HG03039 (cell line): ENCODE measurements around the gene STX16.

Experiments used
- ATAC-seq: cut with Tn5 transposase; IDR thresholded peaks from one replicate; pipeline ENCODE4 v1.9.1; 2021; ENCODE audit warnings: mild to moderate bottlenecking, moderate library complexity; ENCODE audit not compliant: unreplicated experiment

Gene STX16

DNA sequence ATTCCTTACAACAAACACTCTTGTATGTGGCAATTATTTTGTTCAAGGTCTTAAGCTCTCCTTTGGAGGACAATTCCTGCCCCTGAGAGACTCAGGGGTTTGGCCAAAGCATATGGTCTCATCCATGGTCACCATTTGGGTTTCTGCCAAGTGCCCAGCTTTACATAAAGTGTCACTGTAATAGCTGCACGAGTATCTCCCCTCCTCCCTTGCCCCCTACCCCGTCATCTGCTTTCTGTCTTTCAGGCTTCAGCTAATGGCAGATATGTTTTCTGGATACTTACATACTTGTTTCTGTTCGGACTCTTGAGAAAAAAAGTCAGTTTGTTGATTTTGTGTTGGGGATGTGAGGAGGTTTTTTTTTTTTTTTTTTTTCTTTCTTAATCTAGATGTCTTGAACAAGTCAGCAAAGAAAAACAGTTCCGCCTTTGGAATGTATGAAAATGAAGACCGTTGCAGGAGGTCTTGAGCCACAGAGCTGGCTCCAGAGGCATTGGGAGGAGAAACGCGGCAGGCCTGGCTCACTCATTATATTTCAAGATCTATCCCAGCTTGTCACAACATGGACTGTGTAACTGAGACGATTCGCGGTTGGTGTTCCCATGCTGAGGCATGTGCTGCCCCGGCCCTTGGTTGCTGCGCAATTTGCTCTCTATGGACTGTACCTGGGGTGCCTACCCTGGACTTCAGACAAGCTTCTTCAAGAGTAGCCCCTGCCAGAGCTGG is 32.6 kb upstream of the STX16 start:
- no peak for ATAC-seq

DNA sequence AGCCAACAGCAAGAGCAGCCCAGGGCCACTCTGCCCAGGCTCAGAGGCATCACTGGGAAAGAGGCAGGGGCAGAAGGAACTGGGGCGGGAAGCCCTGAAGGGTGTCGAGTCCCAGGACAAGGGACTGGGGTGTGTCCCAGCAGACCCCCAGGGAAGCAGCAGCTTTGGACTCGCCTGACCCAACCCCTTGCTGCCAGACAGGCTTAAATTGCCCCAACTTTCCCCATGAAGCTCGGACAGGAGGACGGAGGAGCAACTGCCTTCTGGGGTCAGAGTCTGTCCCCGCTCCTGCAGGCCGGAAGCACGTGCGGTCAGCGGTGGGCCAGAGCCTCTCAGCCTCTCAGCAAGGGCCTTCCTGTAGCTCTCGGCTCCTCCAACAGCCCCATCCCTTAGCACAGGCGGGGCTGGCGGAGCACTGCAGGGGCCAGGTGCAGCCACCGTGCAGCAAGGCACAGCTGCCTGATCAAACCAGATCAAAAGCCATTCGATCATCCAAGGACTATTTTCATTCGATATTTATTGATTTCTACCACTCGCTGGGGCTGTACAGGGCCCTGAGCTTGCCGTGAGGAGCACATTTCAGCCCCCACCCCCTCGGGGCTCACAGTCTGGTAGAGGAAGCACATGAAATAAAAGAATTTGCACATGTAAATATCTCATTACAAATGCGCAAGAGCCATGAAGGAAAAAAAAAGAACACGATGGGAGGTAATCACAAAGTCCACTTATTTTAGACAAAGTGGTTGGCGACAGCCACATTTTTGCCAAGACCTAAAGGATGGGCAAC is 31.8 kb upstream of the STX16 start:
- ATAC-seq = no peak

DNA sequence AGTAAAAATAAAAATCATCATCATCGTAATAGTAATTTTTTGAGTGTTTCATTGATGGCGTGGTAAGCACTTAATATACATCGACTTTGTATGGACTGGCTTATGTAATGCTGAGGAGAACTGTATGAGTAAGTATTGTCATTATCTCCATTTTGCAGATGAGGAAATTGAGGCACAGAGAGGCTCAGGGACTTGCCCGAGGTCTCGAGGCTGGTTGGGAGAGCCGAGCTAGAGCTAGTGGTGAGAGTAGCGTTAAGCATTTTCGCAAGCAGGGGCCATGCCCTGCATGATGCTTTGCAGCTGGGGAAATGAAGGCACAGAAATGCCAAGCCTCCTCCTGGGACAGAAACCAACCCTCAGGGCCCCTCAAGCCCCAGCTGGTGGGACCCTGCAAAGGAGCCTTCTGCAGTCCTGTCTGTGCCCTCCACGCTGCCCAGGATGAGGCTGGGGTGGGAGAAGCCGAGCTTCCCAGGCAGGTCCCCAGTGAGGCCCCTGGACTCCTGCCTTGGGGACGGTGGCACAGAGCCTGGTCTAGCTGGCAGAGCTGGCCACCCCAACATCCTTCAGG is 31.1 kb upstream of the STX16 start:
- ATAC-seq = no peak

DNA sequence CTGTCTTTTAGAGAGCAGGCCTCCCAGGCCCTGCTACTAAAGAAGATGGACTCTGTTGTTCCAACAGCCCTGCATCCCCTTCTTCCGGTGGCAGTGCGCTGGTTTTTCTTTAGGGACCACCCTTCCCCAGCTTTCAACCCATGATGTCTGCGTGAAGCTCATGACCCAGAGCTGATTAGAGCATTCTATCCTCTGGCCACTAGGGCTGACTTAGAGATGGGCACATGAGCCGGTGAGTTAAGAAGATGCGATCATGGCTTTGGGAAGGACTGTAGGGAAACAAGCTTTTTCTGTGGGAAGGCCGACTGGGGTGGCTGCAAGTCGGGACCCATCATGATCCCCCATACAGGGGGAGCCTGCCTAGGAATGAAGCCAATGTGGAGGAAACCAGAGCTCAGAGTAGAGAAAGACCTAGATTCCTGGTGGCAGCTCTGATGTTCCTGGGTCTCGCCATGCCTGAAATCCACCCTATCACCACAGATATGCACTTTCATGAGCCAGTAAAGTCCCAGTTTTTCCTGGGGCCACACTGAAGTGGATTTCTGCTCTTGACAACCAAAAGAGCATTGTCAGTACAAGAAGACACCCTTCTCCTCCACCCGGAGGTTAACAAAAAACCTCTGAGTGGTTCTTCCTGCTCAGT is 29.1 kb upstream of the STX16 start:
- ATAC-seq = no peak

DNA sequence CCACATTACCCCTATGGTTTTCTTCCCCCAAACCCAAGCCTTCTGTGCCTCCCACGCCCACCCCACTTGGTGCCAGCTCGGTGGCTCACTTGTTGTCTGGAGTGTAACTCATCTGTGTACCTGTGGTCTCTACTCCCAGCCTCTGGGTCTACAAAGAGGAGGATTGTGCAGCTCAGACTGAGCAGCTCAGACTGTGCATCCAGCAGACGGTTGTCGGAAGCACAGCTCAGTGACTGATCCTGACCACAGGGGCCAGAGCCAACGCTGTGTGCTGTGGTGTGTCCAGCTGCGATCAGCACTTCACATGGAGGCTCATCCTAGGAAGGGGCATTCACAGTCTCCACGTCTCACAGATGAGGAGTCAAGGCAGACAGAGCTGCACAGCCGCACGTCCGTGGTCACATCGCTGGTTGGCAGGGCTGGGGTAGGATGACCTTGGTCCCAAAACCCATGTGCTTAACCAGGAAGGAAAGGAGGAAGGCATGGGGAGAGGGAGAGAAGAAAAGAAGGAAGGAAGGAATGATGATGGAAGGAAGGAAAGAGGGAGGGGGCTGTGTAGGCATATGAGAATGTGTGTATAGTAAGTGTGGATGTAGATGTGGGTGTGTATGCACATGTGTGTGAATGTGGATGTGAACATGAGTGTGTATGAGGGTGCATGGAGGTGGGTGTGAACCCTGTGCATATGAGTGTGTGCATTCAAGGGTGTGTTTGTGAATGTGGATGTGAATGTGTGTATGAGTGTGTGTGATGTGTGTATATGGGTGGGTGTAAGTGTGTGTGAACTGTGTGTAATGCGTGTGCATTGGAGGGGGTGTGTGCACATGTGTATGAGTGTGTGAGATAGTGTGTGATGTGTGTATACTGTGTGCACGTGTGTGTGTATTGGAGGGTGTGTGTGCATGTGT is 28.2 kb upstream of the STX16 start:
- ATAC-seq = no peak

DNA sequence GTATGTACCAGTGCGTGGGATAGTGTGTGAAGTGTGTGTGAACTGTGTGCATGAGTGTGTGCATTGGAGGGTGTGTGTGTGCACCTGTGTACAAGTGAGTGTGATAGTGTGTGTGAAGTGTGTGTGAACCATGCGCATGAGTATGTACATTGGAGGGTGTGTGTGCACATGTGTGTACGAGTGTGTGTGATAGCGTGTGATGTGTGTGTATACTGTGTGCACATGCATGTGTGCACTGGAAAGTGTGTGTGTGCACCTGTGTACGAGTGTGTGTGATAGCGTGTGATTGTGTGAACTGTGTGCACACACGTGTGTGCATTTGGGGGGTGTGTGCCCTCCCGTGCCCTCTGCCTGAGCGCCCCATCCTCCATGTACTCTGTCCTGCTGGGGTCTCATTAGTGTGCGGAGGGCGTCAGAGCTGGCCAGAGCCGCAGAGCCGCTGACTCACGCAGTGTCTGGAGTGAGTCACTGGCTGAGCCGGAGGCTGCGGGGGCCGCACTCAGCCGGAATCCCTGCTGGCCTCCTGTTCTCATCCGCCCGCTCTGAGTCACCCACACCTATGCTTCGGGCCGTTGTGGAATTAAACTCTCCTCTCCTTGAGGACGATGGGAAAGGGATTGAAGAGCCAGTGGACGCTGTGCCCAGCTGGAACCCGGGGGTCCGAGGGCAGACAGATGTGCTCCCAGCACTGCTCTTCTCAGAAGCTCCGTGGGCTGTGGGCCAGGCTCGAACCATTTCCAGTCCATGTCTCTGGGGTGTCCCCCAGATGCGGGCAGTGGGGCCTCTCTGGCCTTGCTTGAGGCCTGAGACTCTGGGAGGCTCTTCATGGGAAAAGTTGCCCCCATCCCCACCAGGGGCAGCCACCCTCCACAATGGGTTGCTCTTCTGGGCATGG is 27.3 kb upstream of the STX16 start:
- ATAC-seq = no peak

DNA sequence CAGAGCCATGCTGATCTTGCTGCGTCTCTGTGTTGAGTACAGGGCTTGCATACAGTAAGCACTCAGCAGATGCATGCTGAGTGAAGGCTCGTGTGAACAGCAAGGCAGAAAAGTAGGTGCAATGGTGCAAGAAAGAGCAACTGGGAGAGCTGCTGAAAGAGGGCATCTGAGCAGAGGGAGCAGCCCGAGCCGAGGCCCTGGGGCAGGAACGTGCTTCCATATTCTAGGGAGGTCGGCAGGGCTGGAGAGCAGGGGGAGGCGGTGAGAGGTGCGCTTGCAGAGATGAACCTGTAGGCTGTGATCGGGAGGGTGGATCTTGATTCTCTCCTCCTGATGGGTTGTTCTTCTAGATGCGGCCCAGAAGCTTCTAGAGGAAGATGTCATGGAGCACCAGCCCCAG is 26.4 kb upstream of the STX16 start:
- no peak for ATAC-seq

DNA sequence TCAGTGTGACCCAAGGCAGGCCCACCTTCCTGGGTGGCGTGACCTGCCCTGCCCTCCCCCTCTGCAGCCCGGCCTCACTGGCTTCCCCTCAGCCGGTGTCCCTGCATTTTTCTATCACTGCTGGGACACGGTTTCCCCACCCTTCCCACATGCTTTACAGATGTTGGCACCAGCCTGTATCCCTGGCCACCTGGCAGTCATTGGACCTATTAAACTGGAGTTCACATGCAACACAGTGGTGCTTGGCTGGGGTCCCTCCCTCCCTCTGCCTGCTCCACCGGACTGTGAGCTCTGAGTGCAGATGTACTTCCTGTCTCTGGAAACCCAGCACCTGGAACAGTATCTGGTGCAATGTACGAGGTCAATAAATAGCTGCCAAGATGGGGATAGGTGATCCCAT is 25.5 kb upstream of the STX16 start:
- no peak for ATAC-seq

DNA sequence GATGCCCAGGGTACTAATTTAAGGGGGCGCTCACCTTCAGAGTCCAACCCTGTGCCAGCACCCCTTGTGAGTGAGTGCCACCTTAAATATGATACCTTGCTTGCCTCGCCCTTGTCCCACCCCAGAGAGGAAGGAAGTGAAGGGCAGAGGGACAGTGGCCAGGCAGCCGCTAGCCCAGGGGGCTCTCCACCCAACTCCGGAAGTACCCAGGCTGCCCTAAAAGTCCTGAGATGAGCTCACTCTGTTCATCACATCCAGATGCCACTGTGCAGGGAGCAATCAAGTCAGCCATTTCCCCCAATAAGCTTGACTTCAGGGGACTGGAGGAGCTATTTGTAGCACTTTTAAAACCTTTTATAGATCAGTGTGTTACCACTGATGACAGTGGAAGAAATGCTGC is 25.0 kb upstream of the STX16 start:
- no peak for ATAC-seq

DNA sequence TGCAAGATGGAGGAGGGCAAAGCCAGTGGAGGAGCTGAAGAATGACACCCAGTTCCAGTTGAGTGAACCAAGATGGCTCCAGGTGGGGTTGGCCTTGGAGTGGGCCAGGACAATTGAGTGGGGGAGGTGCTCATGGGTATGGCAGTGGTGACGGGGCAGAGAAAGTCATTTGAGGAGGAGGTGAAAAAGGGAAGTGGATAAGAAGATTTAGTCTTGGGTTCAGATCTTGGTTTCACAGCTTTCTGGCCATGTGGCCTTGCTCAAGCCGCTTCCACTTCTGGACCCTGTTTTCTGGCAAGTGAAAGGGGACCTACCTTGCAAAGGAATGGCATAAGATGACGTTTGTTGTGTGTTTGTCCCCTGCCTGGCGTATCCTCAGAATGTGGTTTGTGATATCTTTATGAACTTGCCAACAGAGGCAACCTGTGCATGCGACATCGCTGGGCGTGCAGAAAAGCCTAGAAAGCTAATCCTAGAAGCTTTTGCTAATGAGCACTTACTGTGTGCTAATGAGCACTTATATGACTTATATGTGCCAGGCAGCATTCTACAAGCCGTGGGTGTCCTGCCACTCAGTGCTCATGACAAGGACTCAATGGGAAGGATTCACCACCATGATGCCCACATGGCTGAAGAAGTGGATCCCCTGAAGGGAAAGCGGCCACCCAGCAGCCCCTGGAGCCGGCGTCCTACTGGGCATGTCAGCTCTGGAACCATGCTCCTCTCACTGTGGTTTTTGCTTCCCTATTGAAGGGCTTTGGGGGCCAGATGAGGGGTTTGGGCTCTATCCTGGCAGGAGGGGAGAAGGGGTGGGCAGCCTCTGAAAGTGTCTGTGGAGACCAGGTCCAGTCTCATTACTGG is 23.6 kb upstream of the STX16 start:
- no peak for ATAC-seq

DNA sequence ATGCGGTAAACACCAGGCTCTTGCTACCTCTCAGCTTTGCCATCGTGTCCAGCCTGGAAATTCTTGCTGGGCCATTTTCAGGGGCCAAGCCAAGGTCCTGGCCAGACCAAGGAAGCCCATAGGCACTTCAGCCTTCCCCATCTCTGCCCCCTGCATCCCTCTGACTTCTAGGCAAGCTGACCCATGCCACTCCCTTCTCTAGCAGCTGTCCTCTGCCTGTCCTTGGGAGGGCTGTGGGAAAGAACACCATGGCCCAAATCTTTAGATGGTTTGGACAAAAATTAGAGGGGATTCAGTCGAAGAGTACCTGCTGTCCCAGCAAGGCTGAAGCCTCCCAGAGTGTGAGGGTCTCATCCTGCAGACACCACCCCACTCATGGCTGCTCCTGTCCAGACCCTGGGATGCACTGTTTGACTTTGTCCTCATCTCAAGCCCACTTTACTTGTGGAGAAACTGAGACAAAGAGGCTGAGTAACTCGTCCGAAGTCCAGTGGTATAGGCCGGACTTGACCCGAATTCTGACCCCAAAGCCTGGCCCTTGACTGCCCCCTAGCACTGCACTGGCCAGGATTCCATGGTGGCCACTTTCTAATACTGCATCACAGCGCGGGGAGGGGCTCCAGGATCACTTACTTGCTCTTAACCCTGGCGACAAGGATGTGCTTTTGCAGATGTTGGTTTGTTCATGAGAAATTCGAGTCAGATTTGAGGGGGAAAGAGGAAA is 22.4 kb upstream of the STX16 start:
- ATAC-seq = no peak

DNA sequence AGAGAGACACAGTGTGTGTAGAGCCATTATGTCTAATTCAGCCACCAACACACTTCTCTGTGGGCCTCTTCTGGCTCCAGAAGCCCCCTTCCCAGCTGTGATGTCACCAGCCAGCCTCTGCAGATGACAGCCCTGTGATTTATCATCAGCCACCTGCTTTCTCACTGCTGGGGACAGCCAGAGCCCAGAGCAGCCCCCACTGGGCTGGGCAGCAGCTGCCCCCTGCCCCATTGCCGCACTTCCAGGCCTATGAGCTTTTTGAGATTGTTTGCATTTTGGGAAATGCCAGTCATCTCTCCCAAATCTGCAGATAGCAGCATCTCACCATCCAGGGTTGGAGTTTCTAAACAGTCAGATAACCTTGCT is 21.9 kb upstream of the STX16 start:
- ATAC-seq = no peak

DNA sequence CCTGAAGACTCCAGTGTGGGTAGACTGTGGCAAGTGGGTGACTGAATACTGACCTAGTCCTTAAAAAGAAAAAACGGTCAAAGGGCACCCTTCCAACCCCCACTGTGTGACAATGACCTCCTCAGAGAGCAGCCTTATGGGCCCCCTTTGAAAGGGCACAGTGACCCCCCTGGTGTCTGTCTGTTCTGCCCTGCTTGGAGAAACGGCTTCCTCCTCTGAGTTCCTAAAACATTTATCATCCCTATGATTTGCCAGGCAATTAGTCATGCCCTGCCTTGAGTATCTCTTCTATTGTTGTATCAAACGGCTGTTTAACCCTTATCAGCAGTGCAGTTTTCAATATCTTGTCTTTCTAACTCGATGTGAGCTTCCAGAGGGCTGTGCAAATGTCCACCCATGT is 21.0 kb upstream of the STX16 start:
- ATAC-seq = no peak

DNA sequence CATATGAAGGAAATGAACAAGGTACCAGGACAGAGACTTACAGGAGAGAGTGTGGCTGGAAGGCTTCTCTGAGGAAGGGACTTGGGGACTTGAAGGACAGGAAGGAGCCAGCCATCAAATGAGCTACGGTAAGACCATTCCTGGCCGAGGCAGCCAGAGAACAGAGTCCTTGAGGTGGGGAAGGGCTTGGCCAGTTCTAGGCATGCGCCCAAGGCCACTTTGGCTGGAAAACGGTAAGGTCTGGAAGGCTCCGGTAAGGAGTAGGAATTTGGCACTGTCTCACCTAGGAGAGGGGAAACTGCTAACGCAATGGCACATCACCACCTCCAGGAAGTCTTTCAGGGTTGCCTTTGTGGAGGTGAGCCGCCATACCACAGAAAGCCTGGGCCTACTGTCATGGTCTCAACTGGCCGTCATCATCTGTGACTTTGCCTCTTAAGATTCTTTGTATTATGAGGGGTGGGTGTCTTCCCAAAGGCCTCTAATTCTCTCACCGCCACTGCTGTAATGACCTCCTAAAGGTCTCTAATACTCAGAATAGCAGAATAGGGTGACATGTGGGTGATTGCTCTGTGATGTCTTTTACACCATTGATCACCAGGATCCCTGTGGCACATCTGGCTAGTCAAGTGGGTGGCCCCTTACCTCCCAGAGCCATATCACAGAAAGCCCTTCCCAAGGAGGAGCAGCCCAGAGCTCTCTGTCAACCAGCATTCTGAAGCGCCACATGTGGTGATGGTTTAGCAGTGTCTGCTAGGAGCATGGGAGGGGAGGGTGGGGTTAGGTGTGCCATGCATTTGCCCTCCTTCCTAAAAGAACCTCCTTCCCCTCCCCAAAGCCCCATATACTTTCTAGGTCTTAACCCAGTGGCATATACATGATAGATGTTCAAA is 17.7 kb upstream of the STX16 start:
- no peak for ATAC-seq

DNA sequence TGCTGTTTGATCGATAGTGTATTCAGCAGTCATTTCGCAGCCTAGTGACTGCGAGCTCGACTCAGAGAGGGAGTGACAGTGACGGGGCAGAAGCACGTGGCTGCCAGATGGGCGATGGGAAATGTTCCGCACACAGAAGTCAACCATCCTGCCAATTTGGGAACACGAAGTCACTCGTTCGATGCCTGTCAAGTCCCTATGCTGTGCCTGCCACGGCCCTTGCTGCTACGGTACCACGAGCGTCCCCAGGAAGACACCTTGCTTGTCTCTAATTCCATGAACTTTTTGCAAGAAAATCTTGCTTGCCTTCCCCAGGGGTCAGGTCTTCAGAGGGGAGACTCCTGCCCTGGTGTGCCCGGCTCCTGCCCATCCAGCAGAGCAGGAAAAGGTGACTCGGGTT is 17.0 kb upstream of the STX16 start:
- no peak for ATAC-seq

DNA sequence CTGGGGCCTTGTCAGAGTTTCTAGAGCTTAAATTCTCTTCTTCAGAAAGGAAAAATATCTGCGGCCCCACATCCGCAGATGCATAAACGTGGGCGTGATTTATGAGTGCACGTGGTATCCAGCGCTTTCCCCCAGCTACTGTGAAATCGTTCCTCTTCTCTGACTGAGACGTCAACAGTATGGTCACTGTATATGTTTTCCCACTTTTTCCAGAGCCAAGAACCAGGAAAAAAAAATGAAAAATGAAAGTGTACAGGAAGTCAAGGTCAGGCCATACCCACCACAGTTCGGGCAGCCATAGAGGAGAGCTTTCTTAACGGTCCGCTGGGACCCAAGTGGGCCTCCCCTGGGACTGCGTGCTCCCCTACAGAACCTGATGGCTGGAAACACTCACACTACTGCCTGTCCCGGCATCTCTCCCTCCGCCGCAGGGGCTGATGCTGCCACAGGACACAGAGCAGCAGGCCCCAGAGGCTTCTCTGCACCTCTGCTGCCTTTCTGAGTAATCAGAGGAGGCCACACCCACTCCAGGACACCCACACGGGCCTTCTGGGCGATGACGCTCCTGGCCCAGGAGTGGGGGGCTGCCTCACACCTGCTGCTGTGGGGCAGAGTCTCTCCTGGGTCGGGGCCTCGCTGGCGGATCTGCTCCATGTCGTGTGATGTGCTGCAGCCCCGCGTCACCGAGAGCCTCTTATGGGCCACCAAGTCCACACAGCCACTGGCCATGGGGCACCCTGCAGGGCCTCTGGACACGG is 16.4 kb upstream of the STX16 start:
- no peak for ATAC-seq

DNA sequence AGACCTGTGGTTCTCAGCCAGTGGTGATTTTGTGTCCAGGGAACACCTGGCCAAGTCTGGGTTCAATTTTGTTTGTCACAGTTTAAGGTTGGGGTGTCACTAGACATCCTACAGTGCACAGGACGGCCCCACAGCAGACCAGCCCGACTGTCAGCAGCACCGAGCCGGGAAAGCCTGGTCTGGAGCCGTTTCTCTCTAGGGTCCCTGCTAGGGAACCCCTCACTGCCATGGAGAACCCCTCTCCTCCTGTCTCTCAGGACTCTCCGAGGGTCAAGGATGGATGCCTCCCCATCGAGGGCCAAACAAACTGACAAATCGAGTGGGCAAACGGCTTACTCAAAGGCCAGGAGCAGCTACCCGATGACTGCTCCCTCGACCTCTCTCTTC is 15.8 kb upstream of the STX16 start:
- no peak for ATAC-seq
